ENCODE data around the gene CHAT. TPM values are rescaled to one million over a fixed set of nuclear protein-coding genes. Genes with fewer than 3 reads are reported as not detected.

The CHAT gene
- total RNA-seq, 1 experiment from 2014 or later: not detected

GRCh38 chr10:49628599-49628998 is 14.8 kb downstream of the CHAT start:
- DNase-seq (ENCODE audit: unreplicated experiment): no peak
- no peaks in the 10 kb centered on the region for H3K27me3 Mint-ChIP-seq (ENCODE audit: insufficient read depth, unreplicated experiment)
- H3K36me3 Mint-ChIP-seq (ENCODE audit: insufficient read depth, unreplicated experiment): no peaks in the 10 kb centered on the region
- TF ChIP-seq CTCF (IDR thresholded peaks at IDR 0.05; ENCODE audit: unreplicated experiment): no peak
- H3K9me3 Mint-ChIP-seq (ENCODE audit: unreplicated experiment): no peaks in the 10 kb centered on the region
- H3K4me3 Mint-ChIP-seq (ENCODE audit: unreplicated experiment): no peak overlapping the region
- CTCF ChIA-PET: interaction anchor here (0.6 kb wide), 1 partner anchor 596 kb away, joined by 4 read pairs; no protein-coding TSS in a partner anchor
- no peak overlapping the region for H3K27ac Mint-ChIP-seq (ENCODE audit: low read depth, unreplicated experiment)
- intact Hi-C loops (cut with micrococcal nuclease): no loop called here
- peaks cover 10% of the 10 kb centered on the region for H3K4me1 Mint-ChIP-seq (ENCODE audit: insufficient read depth, unreplicated experiment)
- no TSS peak for BruUV-seq (replicated peaks)
- POLR2A ChIA-PET: no interaction called here

DNA sequence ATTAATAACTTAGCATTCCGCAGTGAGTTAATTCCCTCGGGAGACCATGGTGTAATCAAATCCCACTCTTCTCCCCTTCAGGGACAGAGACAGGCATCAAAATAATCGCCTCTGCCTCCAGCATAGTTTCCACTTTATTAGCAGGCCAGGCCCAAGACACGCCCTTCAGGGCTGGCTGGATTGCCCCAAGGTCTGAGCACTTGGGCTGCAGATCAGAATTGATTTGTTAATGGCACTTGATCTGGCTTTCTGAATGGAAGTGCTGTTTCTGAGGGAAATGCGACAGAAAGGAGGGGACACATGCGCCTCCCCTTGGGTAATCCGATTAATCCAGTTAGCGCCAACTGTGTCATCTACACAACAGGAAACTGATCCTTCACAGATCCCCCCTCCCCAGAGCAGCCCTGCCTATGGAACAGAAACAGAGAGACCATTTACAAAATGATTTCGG is 15.6 kb downstream of the CHAT start:
- no peak for TF ChIP-seq CTCF (IDR thresholded peaks at IDR 0.05; ENCODE audit: unreplicated experiment)
- ChIA-PET POLR2A (no interaction called here), CTCF (no interaction called here)
- no peaks in the 10 kb centered on the region for H3K27me3 Mint-ChIP-seq (ENCODE audit: insufficient read depth, unreplicated experiment)
- DNase-seq (ENCODE audit: unreplicated experiment): no peak
- H3K27ac Mint-ChIP-seq (ENCODE audit: low read depth, unreplicated experiment): no peak overlapping the region
- H3K9me3 Mint-ChIP-seq (ENCODE audit: unreplicated experiment): no peaks in the 10 kb centered on the region
- H3K4me1 Mint-ChIP-seq (ENCODE audit: insufficient read depth, unreplicated experiment): peaks cover 10% of the 10 kb centered on the region
- intact Hi-C loops (cut with micrococcal nuclease): no loop called here
- H3K36me3 Mint-ChIP-seq (ENCODE audit: insufficient read depth, unreplicated experiment): no peaks in the 10 kb centered on the region
- no TSS peak for BruUV-seq (replicated peaks)
- no peak overlapping the region for H3K4me3 Mint-ChIP-seq (ENCODE audit: unreplicated experiment)

- no TSS peak for BruUV-seq (replicated peaks)
- no peaks in the 10 kb centered on the region for H3K9me3 Mint-ChIP-seq (ENCODE audit: unreplicated experiment)
- POLR2A ChIA-PET: interaction anchor here (0.6 kb wide), 1 partner anchor 210 kb away, joined by 3 read pairs; no protein-coding TSS in a partner anchor
- H3K36me3 Mint-ChIP-seq (ENCODE audit: insufficient read depth, unreplicated experiment): no peaks in the 10 kb centered on the region
- TF ChIP-seq CTCF (IDR thresholded peaks at IDR 0.05; ENCODE audit: unreplicated experiment): no peak
- H3K4me1 Mint-ChIP-seq (ENCODE audit: insufficient read depth, unreplicated experiment): peaks cover 5% of the 10 kb centered on the region
- DNase-seq (ENCODE audit: unreplicated experiment): no peak
- intact Hi-C loops (cut with micrococcal nuclease): no loop called here
- CTCF ChIA-PET: no interaction called here
- H3K4me3 Mint-ChIP-seq (ENCODE audit: unreplicated experiment): no peak overlapping the region
- no peak overlapping the region for H3K27ac Mint-ChIP-seq (ENCODE audit: low read depth, unreplicated experiment)
- peaks cover 11% of the 10 kb centered on the region for H3K27me3 Mint-ChIP-seq (ENCODE audit: insufficient read depth, unreplicated experiment)
Measured at GRCh38 chr10:49631975-49632374, 18.1 kb downstream of the CHAT start.

DNA sequence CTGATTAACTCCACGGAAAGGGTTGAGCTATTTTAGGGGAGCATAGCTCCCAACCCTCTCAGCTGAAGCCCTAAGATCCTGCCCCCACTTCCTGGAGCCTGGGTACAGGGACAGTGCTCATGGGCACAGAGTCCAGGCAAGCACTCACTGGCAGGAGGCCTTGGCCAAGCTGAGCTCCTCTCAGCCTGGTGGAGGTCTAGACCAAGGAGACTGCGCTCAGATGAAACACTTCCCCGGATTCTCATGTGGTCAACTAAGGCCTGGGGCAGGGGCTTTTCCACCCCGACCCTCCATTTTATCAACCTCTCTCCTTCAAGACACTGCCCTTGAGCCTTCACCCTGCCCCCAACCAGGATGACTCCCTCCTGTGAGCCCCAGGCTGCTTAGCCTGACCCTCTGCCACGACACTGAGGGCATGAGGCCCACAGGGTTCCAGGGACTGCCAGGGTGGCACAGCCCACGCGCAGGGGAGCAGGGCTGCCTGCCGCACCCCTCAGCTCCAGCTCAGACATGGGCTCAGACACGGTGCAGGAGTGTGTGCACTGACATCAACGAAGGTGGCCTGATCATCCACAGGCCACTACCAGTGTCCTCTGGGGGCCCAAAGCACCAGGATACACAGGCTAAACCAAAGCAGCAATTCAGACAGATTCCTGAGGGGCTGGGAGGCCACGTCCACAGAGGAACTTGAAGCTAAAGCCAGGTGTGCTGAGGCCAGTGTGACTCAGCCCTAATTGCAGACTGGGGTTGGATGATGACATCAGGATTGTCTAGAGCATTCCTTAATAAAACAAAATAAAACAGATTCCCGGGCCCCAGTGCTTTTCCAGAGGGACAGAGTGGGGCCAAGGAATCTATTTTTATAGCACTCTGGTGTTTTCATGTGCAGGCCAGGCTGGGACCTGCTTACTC is 18.8 kb downstream of the CHAT start:
- Mint-ChIP-seq H3K27me3 (ENCODE audit: insufficient read depth, unreplicated experiment) (peaks cover 17% of the 10 kb centered on the region), H3K36me3 (ENCODE audit: insufficient read depth, unreplicated experiment) (no peaks in the 10 kb centered on the region), H3K4me3 (ENCODE audit: unreplicated experiment) (no peak overlapping the region), H3K9me3 (ENCODE audit: unreplicated experiment) (no peaks in the 10 kb centered on the region), H3K27ac (ENCODE audit: low read depth, unreplicated experiment) (no peak overlapping the region), H3K4me1 (ENCODE audit: insufficient read depth, unreplicated experiment) (no peaks in the 10 kb centered on the region)
- CTCF ChIA-PET: no interaction called here
- BruUV-seq (replicated peaks): no TSS peak
- POLR2A ChIA-PET: no interaction called here
- DNase-seq (ENCODE audit: unreplicated experiment): peak; percentile 26
- intact Hi-C loops (cut with micrococcal nuclease): no loop called here
- TF ChIP-seq CTCF (IDR thresholded peaks at IDR 0.05; ENCODE audit: unreplicated experiment): no peak

All from MCF 10A (cell line).